A673 (cell line): ENCODE measurements around the gene PIGC.

Experiments
- EZH2 ChIP-seq: fragments of 200-600 bp; sonication (generic); IDR thresholded peaks from 2 replicates; pipeline ENCODE4 v1.6.1; 2017; ENCODE audit warnings: borderline replicate concordance, low read depth, mild to moderate bottlenecking, mixed read lengths, antibody characterized with exemption, low read length; ENCODE audit not compliant: poor library complexity, severe bottlenecking
- TF ChIP-seq, protein P1 (sequence below): fragments of 300-800, 200-600 bp; sonication (generic); conservative IDR thresholded peaks from 2 replicates; pipeline ENCODE4 v1.5.1; 2017; ENCODE audit warnings: low read depth, mild to moderate bottlenecking, antibody characterized with exemption, low read length, moderate library complexity, mixed read lengths

DNA sequence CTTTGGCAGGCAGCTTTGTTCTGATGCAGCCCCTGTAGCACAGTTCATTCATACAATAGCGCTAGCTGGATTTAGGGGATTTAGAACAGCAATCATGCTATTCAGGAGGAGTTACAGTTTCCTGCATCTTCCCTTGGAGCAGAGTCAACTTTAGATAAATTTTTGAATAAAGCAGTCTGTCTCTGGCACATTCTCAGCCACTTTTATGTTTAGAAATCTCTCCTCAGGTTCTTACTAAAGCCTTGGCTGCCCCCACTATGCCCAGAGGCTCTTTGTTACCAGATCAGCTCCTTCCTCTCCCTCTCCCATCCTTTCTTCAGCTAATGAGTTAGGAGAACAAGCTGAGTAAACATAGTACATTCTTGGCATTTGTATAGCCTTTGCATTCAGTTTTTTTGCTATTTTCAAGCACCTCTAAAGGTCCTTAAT lies 17.0 kb upstream of the PIGC start:
- TF ChIP-seq, protein P1, sequence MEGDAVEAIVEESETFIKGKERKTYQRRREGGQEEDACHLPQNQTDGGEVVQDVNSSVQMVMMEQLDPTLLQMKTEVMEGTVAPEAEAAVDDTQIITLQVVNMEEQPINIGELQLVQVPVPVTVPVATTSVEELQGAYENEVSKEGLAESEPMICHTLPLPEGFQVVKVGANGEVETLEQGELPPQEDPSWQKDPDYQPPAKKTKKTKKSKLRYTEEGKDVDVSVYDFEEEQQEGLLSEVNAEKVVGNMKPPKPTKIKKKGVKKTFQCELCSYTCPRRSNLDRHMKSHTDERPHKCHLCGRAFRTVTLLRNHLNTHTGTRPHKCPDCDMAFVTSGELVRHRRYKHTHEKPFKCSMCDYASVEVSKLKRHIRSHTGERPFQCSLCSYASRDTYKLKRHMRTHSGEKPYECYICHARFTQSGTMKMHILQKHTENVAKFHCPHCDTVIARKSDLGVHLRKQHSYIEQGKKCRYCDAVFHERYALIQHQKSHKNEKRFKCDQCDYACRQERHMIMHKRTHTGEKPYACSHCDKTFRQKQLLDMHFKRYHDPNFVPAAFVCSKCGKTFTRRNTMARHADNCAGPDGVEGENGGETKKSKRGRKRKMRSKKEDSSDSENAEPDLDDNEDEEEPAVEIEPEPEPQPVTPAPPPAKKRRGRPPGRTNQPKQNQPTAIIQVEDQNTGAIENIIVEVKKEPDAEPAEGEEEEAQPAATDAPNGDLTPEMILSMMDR, result no peak
- no peak for TF ChIP-seq EZH2
